Fibroblast of peridontal ligament (primary cell): ENCODE data around the gene CBX6.

ENCODE experiments used
- DNase-seq: peaks from one replicate; pipeline ENCODE4 v3.0.0-alpha.2; 2010; ENCODE audit errors: extremely low read depth

The CBX6 gene

DNA sequence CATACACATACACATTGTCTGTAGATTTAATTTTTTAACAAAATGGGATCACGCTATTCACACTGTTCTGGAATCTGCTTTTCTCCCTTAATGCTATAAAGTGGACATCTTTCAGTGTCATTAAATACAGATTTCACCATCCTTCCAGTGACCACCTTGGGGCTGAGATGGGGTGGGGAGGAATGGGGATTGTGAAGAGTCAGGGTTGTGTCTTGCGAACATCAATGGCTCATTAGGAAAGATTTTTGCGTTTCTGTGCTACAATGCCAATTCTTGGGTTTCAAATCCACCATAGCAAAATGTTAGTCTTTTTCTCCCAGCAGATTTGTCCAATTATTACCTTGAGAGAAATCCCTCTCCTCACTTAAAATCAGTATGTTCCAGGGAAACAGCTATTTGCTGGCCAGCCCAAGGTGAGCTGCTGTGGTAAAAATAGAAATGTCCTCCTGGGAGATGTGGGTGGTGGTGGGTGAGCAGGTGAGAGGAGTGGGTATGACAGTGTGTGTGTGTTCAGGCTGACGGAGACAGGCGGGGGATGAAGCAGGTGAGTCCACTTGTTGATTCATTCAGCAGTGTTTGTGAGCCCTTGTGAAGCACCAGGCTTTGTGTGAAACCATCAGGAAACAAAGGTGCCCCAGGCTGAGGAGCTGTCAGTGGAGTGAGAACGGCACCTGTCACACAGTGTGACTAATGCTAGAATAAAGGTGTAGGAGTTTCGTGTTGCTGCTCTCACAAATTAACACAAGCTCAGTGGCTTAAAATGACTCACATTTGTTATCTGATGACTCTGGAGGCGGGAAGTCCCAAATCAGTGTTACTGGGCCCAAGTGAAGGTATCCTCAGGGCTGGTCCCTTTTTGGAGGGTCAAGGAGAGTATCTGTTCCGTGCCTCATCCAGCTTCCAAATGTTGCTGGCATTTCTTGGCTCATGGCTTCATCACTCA, 1.7 kb upstream of the CBX6 start:
- no peak for DNase-seq

DNA sequence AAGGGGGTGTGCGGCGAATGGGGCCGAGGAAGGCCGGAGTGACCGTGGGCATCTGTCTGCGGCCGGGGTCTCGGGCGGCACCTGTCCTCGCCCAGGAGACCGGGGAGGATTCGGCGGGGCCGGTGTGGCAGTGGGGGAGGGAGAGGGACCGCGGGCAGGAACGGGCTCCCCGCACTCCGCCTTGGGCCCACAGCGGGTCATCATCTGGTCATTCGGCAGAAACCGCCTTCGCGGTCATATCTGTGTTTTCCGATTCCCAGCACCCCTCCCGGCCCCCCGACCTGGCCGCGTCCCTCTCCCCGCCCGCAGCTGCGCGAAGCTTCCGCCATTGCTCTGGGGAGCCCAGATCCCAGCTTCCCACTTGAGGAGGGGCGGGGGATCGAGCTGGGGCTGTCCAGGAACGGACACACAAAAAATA, 824 bp upstream of the CBX6 start:
- DNase-seq: peak; percentile 47

DNA sequence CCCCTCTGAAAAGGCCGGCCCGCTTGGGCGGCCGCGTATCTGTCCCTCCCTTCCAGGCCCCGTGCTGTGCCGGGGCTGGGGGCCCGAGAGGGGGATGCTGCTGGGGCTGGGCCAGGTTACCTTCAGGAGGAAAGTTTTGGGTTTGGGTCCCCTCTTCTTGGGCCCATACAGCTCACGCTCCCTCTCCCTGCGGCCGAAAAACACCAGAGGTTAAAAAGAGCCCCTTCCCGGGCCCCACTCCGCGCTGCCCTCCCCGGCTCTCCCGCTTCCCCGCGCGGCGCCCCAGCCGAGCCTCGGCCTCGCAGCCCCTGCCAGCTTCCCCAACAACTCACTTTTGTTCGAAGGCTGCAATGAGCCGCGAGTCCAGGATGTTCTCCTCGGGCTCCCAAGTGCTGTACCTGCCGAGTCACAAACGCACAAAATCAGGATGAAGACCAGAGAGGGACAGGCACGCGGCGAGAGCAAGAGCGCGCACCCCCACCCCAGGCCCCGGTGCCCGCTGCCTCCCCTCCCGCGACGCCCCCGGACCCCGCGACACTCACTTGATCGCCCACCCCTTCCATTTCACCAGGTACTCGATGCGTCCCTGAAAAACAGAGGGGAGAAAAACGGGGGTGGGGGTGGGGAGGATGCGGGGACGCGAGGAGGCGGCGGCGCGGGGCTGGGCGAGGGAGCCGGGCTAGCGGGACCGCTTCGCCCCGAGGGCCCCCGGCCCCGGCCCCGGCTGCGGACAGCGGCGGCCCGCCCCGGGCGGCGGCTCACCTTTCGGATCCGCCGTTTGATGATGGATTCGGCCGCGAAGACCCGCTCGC, 450 bp downstream of the CBX6 start:
- DNase-seq: peak; percentile 12

DNA sequence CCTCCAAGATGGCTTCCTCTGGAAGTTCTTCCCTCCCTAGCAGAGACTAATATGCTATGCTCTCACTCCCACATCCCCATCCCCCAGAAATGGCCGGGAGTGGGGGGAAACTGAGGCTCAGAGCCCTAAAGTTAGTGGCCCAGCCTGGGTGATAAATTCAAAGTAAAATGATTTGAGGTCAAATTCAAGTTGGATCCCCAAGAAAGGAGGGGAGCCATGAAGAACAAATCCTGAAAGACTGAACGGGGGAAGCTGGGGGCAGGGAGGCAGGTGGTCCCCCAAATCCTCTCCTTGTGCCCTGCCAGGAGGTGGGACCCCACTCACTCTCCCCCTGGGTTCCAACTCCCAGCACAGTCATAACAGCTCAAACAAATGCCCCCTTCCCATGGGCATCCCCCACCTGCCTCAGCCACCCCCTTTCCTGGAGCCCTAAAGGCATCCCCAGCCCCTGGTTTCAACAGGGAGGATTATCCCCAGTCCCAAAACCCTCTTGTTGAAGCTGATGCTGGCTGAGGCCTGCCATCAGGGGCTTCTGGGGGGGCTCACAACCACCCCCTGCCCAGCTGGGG, 1.1 kb downstream of the CBX6 start:
- DNase-seq: no peak

DNA sequence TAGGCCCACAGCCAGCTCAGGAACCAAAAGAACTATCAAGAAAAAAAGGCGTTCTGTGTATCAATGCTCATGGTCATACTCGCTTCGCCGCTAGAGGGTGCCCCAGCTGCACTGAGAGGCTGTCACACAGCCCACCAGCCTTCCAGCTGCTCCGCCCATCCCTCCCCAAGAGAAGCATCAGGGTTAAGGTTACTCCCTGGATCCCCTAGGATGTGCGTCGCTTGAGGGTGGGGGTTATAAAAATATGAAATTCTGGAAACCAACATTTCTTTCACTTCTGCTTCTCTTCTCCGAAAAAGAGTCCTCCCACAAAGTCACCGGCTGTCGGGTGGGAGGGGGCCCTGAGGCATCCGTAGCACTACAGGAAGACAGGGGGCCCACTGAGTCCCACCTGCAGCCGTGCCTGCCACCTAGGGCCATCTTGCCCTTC, 1.7 kb downstream of the CBX6 start:
- DNase-seq: peak; percentile 83

DNA sequence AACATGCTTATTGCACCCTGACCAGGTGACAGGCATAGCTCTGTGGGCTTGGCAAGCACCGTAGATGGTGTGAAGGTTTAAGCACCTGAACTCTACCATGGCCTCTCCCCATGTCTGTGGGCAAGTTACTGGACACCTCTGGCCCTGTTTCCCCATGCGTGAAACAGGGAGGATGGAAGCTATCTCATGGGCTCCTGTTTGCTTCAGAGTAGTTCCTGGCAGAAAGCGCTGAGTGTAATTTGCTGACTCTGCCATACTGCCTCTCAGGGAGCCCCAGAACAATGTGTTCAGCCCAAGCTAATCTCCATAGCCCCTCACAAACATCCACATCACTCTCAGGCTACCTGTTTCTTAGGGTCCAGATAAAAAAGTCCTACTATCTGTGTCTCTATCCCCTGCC, 2.4 kb downstream of the CBX6 start:
- no peak for DNase-seq

DNA sequence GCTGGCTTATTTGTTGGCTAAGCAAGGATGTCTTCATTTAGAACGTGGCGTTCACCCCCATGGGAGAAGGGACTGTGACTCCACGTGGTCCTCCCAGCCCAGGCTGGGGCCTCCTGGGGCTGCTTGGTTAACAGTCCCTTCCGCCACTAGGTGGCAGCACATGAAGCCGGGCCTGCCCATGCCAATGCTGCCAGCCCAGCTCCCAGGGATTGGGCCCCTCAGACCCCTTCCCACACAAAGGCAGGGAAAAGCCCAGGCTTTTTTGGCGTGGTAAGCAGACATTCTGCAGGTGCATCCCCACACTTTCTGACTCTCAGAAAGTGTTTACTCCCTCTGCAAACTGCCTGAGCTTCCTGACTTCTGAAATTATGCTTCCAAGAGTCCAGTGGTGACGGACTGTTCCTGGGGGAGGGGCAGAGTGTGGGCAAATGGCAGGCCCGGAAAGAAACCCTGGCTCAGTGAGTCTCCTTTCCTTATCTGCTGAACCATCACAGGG, 3.1 kb downstream of the CBX6 start:
- peak; percentile 56 for DNase-seq

DNA sequence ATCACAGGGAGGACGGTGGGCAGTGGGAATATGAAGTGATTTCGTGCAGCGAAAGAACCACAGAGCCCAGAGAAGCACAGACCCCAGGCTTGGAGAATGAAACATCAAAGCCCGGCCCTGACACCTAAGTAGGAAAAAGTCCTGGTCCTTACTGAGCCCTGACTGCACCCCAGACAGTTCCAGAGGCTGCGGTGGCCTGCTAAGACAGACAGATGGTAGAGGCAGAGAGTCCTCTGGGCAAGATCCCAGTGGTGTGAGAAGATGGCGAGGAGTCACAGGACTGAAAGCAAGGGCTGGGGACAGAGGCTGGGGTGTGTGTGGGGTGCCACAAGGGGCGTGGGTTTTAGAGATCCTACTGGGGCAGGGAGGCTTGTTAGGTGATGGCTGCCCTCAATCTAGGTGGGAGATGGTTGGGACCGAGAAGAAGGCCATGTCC, 3.7 kb downstream of the CBX6 start:
- DNase-seq: no peak

DNA sequence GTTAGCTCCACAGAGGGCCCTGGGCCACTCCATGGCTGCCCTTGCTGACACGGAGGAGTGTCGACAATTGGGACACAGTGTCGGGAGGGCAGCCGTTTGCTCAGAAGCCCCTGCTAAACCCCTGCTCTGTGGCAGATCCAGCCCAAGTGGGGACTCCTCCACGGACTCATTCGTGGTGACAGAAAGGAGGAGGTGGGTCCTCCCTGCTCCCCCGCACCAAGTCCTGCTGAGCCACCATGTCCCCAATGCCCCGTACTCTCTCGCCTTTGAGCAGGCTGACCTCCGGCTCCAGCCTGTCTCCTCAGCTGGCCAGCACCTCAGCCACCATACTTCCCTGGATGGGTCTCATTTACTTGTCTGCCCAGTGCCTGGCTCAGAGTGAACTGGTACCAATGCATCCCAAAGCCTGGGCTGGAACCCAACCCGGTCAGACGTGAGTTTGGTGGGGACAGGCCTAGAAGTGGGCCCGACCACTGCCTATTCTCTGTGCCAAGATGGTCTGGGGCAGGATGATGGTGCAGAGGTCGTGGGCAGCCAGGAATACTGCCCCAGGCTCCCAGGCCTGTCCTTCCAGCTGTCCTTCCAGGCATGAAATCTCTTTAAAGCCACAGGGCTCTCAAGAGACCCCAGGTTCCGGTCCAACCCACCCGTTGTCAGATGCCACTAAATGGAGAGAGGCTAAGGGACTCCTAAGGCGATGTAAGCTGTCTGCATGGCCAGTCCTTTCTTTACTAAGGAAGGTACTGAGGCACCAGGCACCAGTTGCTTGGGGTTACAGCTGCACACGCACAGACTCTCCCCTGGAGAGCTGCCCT, 4.3 kb downstream of the CBX6 start:
- no peak for DNase-seq

DNA sequence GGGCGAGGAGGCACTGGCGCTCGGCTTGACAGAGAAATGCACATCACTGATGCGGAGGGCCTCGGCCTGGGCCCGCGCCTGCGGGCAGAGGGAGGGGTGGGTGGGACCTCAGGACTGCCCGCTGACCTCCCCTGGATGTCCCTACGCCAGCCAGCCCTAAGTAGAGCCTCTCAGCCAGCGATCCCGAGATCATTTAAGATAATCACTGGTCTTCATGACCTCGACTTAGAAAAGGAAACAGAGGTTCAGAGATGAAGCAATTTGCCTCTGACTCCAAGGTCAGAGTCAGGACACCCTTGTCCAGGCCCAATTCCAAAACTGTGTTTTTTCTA, 4.9 kb downstream of the CBX6 start:
- DNase-seq: no peak

DNA sequence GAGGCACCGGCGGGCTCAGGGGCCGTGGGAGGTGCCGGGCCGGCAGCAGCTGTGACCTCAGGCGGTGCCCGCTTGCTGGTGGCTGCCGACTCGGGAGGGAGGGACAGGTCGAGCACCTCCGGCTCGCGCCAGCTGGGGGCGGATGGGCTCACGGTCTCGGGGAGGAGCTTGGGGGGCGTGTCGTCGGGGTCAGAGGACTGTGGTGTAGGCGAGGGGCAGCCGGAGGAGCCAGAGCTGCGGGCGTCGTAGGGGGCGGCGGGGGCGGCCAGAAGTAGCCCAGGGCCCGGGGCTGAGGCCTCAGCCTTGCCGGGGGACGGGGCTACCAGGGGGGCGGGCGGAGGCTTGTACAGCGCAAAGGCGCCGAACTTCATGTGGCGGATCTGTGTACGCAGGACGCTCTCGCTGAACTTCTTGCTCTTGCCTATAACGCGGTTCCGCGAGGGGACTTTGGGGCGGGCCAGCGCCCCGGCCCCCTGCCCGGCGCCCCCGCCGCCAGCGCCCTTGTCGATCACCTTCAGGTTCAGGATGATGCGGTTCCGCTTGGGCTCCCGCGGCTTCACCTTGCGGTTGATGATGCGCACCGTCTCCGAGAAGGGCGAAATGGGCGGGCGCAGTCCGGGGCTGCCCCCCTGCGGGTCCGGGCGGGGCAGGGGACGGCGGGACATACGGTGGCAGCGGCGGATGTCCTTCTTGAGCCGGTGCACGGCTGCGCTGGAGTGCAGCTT, 5.5 kb downstream of the CBX6 start:
- no peak for DNase-seq

DNA sequence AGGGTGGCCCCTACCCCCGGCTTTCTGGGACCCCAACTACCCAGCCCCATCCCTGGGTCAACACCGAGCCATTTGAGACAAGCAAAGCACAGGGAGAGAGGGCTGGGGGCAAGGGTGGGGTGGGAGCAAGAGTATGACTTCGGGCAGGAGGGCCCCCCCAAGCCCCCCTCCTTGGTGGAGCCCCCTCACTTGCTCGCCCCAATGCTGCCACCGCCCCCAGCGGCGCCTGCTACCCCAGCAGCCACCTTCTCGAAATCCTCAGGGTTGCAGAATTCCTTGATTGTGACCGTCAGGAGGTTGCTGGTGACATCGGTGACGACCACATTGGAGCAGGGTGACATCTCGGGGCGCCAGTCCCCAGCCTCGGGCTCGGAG, 6.0 kb downstream of the CBX6 start:
- no peak for DNase-seq

DNA sequence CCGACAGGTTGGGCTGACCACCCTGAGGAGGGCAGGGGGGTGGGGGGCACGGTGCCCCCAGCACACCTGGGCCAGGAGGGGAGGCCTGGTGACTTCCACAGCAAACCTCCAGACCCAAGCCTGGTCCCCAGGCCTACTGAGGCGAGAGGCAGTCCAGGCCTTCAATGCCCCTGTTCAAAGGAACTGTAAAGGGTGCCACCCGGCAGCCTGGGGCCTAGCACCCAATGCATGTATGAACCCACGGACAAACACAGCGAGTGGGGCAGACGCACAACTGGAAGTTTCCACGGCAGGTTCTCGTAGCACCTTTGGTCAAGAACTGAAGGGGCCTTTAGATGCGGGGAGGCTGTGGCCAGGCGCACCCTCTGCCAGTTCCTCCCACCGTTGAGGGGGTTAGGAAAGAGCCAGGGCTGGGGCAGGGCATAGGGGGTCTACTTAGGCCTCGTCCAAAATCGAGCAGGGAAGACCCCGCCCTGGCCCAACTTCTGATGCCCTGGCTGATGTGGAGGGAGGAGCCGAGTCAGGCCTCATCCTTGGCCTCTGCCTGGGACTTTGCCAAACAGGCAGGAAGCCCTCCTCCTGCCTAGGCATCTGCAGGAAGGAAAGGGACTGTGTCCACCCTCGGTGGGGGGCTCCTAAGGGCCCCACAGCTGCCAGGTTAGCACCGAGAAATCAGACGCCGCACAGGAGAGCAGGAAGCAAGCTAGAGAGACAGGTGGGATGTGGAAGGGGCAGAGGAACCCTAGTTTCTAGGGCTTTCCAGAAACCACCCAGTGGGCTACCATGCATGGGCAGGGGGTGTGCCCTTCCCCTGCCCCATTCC, 6.6 kb downstream of the CBX6 start:
- DNase-seq: no peak

DNA sequence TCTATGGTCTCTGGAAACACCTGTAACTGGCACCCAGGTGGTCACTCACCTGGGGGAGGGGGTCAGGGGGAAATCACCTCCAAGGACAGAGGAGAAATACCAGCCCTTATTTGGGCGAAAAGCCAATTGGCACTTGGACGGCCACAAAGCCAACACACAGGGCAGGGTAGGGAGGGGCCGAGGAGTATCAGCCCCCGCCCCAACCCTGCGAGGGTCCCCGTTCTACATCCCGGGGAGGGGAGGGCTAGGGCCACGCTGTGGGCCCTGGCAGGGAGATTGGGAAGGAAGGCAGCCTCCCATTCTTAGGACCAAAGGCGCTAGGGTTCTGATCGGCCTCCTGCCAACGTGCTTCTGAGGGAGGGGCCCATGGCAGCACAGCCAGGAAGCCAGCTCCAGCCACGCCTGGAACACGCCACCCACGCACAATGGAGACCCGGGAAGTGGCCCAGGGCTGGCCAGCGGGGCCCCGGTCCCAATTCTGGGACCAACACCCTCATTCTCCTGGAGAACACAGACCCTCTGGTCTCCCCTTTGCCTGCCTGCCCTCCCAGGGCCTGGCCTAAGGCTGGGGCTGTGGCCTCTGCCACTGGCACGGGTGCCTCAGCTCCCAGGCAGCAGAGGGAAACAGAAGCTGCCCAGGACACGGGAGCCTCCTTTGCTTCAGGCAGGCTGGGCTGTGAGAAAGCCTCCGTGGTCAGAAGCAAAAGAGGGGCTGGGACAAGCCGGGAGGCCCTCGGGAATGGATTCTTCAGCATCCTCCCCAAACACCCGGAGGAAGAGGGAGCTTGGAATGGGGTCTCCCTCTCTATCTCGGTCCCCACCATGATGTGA, 7.4 kb downstream of the CBX6 start:
- no peak for DNase-seq

DNA sequence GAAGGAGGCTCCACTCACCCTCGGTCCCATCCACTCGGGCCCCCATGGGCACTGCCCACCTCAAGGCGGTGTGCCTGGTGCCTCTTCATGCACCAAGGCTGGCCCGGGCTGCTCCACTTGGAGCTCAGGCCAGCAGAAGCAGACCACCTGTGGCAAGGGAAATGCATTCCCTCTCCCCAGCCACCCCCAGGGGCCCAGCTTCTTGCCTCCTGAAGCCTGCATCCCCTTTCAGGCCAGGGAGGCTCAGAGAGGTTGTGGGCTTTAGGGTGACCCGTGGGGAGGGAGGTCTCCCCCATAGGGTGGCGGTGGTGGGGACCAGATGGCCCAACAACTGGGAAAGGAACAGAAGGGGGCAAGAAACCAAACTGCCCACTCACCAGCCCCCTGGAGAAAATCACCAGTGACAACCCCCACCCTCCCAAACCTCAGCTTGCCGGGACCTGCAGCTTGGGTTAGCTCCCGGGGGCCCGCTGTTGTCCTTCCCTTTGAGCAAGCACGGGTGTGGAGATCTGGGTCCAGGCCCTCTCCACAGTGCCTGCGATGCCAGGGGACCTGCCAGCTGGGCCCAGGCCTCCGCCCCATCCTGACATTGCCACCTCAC, 8.4 kb downstream of the CBX6 start:
- DNase-seq: no peak

DNA sequence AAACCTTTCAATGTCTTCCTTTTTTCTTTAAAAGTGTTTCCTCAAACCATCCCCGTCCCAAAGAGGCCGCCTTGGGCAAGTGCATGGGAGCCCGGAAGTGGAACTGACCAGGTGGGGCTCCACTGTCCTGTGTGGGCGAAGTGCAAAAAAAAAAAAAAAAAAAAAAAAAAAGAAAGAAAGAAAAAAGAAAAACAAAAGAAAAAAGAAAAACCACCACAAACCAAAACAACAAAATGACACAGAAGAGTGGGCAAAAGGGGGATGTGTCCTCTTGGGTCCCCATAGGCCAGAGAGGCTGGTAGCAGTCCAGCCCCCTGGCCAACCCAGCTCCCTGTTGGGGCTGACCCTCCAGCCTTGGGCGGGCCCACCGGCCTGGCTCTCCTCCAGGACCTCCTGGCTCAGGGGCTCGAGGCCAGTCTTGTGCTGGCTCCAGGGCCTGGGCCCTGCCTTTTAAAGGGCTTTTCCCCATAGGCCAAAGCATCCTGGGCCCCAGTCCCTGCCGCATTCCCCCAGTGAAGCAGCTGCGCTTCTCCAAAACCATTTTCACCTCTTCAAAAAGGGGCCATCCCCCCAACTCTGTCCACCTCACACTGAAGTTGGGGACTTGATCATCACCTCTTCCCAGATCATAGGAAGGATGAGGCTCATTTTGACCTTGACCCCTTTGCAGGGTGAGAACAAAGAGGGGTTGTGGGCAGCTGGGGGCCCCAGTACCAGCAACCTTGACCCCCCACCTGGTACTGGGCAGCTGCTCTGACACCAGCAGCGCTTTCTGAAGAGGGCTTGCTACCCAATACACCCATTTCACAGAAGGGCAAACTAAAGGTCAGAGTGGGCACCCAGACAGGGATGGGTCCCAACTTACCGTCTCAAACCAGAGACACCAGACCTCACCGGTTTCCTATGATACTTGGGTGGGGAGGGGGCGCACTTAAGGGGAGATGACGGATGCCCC, 9.4 kb downstream of the CBX6 start:
- no peak for DNase-seq

DNA sequence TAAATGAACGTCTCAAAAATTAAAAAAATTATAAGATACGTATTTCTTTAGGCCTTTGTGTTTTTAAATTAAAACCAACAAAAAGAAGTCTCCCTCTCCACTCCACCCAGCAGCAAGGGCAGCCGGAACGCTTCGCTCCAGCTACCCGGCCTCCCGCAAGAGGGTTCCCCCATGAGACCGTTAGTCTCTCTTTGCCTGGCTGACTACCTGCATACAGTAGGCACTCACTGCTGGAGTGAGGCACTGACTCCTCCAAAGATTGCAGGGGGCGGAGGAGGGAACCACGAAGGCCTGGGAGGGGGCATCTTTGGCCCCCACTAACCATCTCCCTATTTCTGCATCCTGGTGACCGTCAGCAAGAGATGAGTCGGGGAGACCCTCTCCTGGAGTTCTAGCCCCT, 10.1 kb downstream of the CBX6 start:
- DNase-seq: no peak
